IPS-18a (cell line): ENCODE results near the gene PDLIM4.

Experiments
- H3K27ac ChIP-seq: one replicate; pipeline ENCODE4 v1.5.1; 2013; ENCODE audit warnings: low read length
- H3K27me3 ChIP-seq: one replicate; pipeline ENCODE4 v1.6.1; 2013; ENCODE audit warnings: mild to moderate bottlenecking, low read length; ENCODE audit not compliant: control insufficient read depth, insufficient read depth
- H3K36me3 ChIP-seq: one replicate; pipeline ENCODE4 v1.6.1; 2013; ENCODE audit warnings: low read depth, low read length; ENCODE audit not compliant: control insufficient read depth
- H3K4me1 ChIP-seq: one replicate; pipeline ENCODE4 v1.6.1; 2013; ENCODE audit warnings: low read depth, low read length; ENCODE audit not compliant: control insufficient read depth
- H3K4me3 ChIP-seq: one replicate; pipeline ENCODE4 v1.5.1; 2013; ENCODE audit warnings: low read length
- H3K9ac ChIP-seq: one replicate; pipeline ENCODE4 v1.6.1; 2013; ENCODE audit warnings: mild to moderate bottlenecking, low read length, moderate library complexity
- H3K9me3 ChIP-seq: one replicate; pipeline ENCODE4 v1.6.1; 2013; ENCODE audit warnings: low read depth, low read length; ENCODE audit not compliant: control insufficient read depth

The PDLIM4 gene

DNA sequence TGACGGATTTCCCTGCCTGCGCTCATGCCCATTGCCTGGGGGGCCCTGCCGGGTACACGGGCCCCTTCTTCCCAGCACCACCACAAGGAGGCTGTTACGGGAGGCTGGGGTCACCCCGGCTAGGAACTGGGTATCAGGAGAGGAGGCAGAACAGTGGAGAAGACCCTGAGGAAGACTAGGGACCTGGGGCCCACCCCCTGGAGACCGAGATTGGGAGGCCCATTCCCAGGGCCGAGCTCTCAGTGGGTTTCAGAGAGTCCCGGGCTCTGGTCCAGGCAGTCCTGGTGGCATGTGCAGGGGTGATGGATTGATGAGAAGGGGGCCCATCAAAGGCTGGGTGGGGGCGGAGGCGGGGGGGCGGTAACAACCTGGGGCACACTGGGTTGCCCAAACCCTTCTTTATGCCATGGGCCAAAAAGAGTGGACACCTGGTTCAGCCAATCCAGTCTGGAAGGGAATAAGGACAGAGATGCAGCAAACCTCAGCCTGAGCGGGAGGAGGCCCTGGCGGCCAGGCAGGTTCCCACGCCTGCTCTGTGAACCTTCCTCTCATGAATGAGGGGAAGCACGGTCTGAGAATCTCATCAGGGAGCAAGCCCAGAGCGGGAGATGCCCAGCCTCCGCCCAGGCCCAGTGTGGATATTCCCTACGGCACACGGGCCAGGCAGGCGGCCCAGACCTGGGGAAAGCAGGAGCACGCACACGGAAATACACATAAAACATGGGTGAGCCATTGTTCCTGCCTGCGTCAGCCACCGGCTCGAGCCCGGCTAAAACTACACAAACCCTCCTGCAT lies 29.1 kb upstream of the PDLIM4 start:
- H3K27me3 ChIP-seq: peaks cover 33% of the 10 kb centered on the region
- peak overlapping the region; percentile 52 for H3K4me3 ChIP-seq
- H3K4me1 ChIP-seq: no peaks in the 10 kb centered on the region
- no peak overlapping the region for H3K9ac ChIP-seq
- no peaks in the 10 kb centered on the region for H3K9me3 ChIP-seq
- no peak overlapping the region for H3K27ac ChIP-seq
- no peaks in the 10 kb centered on the region for H3K36me3 ChIP-seq

DNA sequence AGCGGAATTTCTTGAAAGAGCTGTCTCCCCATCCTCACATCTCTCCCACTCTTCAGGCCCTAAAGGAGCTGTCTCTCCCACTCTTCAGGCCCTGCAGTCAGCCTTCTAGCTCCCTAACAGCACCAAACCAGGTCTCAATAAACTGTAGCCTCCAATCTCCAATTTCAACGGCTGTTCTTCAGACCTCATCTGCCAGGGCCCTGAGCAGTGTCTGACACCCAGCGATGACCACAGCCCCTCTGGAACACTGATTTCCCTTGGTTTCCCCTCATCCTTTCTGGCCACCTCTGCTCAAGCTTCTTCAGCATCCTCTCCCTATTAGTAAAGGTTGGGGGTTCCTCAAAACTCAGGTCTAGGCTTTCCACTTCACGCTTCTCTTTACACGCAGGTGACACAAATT lies 28.3 kb upstream of the PDLIM4 start:
- Histone ChIP-seq H3K36me3 (no peaks in the 10 kb centered on the region), H3K27me3 (peaks cover 33% of the 10 kb centered on the region), H3K27ac (no peak overlapping the region), H3K9ac (no peak overlapping the region), H3K9me3 (no peaks in the 10 kb centered on the region), H3K4me1 (no peaks in the 10 kb centered on the region), H3K4me3 (no peak overlapping the region)

DNA sequence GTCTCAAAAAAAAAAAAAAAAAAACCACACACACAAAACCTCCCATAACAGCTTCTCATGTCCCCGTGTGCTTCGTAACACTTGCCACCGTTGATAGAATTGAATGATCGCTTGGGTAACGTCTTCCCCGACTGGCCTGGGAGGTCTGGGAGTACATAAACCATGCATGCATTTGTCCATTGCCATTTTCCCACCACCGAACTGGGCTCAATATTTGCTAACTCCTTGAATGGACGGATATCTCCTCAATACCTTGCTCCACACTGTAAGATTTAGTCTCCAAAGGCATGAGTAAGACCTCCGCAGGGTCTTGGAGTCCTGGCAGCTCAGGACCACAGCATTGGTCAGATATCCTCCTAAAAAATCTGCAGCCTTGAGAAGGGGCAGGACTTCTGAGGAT lies 26.6 kb upstream of the PDLIM4 start:
- Histone ChIP-seq H3K36me3 (no peaks in the 10 kb centered on the region), H3K9me3 (no peaks in the 10 kb centered on the region), H3K4me3 (no peak overlapping the region), H3K27me3 (peaks cover 32% of the 10 kb centered on the region), H3K27ac (no peak overlapping the region), H3K4me1 (no peaks in the 10 kb centered on the region), H3K9ac (no peak overlapping the region)

DNA sequence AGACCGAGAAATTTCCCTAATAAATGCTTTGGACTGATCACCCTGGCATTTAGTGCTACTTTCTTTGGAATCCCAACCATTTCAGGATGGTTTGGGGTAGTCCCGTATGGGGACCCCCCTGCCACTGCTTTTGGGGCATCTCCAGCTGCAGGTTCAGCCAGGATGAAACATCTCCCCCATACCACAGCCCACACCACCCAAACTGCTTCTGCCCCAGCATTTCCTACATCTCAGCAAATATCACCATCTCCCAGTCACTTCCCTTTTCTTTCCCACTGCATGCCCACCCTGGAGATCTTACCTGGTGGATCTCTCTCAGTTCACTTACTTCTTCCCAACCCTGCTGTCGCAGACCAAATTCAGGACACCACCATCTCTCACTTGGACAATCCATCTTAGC lies 25.0 kb upstream of the PDLIM4 start:
- no peak overlapping the region for H3K4me3 ChIP-seq
- H3K9me3 ChIP-seq: no peaks in the 10 kb centered on the region
- peaks cover 16% of the 10 kb centered on the region for H3K27me3 ChIP-seq
- H3K4me1 ChIP-seq: no peaks in the 10 kb centered on the region
- no peak overlapping the region for H3K9ac ChIP-seq
- H3K36me3 ChIP-seq: no peaks in the 10 kb centered on the region
- H3K27ac ChIP-seq: no peak overlapping the region

DNA sequence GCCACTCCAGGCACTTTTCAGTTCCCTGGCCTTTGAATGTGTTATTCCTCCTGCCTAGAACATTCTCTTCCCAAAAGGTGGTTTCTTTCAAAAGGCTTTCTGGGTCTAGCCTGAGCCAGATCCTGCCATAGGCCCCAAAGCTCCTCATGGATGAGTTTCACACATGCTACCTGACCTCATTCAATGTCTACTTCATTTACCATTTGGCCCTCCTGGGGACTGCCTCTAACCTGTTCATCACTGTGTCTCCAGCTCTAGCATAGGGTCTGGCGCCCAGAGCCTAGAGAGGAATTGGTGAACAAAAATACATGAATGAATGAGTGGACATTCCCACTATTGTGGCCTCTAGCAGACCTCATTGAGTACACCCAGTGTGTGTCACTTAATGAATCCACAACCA lies 24.4 kb upstream of the PDLIM4 start:
- Histone ChIP-seq H3K36me3 (no peaks in the 10 kb centered on the region), H3K27ac (no peak overlapping the region), H3K27me3 (peaks cover 16% of the 10 kb centered on the region), H3K4me3 (no peak overlapping the region), H3K9me3 (no peaks in the 10 kb centered on the region), H3K4me1 (no peaks in the 10 kb centered on the region), H3K9ac (no peak overlapping the region)

DNA sequence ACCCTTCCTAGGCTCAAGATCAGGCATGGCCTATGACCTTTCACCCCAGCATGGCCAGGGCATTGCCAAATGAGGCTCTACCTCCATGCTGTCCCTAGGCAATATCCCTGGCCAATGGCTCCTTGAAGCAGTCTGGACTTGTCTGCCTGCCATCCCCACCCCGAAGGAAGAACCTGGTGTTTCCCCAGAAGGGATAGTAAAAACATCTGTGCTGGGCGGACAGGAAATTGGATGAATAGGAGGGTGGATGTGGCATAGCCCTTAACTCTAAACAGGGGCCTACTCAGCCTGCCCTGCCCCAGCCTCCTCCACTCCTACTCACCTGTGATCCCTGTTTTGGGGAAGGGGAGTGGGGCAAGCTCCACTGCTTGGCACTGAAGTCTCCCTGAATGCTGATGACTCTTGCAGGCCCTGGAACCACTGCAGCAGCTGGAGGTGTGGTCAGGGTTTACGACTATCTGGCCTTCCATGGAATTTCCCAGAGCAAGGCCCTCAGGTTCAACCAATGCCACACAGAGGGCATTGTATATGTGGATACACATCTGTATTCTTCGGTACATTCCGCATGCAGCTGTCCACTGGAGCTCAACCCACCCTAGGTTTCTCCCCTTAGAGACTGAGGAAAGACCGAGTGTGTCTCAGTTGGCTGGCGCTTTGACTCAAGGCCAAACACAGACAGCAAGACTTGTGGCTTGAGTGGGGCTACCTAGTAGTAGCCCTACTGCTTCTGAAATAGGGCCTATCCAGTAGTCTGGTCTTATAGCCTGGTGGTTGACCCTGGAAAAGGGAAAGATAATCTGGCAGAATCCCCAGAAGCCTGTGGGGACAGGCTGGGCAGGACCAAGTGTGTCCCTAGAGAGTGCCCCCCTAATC lies 23.4 kb upstream of the PDLIM4 start:
- no peak overlapping the region for H3K27ac ChIP-seq
- no peak overlapping the region for H3K4me3 ChIP-seq
- H3K36me3 ChIP-seq: no peaks in the 10 kb centered on the region
- no peak overlapping the region for H3K9ac ChIP-seq
- no peaks in the 10 kb centered on the region for H3K9me3 ChIP-seq
- no peaks in the 10 kb centered on the region for H3K4me1 ChIP-seq
- peaks cover 7% of the 10 kb centered on the region for H3K27me3 ChIP-seq

DNA sequence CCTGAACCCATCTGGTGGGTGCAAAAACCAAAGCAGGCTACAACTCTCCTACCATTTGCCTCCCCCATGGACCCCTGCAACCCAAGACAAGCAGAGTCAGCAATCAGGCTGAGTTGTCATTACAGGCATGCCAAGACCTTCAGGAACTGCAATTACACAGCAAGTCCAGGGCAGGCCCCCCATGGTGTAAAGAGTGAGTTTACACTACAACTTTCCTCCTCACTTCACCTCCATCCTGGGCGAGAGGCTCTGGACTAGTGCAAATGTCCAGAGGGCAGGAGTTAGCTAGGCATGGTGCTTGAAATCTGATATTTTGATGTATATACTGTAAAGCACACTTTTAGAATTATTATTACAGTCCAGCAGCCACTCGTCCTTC lies 22.8 kb upstream of the PDLIM4 start:
- Histone ChIP-seq H3K27me3 (peaks cover under 1% of the 10 kb centered on the region), H3K9me3 (no peaks in the 10 kb centered on the region), H3K27ac (no peak overlapping the region), H3K4me1 (no peaks in the 10 kb centered on the region), H3K36me3 (no peaks in the 10 kb centered on the region), H3K9ac (no peak overlapping the region), H3K4me3 (no peak overlapping the region)

DNA sequence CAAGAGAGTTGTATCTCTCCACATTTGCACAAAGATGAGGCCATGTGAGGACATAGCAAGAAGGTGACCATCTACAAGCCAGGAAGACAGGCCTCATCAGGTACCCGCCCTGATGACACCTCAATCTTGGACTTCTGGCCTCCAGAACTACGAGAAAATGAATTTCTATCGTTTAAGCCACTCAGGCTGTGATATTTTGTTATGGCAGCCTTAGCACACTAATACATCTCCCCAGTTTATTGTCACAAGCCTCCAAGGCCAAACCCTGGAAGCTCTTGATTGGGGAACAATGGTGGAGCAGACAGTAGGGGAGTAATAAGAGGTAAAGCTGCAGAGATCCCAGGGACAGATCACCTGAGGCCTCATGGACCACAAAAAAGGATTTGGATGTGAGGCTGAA lies 22.2 kb upstream of the PDLIM4 start:
- Histone ChIP-seq H3K36me3 (no peaks in the 10 kb centered on the region), H3K27ac (no peak overlapping the region), H3K9me3 (no peaks in the 10 kb centered on the region), H3K9ac (no peak overlapping the region), H3K4me3 (no peak overlapping the region), H3K4me1 (no peaks in the 10 kb centered on the region), H3K27me3 (no peaks in the 10 kb centered on the region)

DNA sequence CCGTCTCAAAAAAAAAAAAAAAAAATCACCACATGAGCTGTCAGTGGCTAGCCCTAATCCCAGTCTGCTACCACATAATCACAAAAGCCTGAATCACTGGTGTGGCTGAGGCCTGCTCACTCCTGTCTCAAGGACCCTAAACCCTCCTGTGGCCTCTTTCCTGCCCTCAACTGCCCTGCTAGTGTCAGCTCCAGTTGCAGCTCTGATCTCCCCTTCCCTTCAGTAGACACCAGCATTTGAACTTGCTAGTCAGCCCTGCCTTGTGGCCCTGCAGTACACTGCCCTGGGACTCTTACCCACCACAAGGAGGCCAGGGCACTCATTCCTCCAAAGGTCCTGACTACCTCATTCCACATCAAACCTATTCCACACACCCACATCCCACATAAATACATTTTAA lies 20.4 kb upstream of the PDLIM4 start:
- no peaks in the 10 kb centered on the region for H3K27me3 ChIP-seq
- no peaks in the 10 kb centered on the region for H3K4me1 ChIP-seq
- no peak overlapping the region for H3K4me3 ChIP-seq
- no peak overlapping the region for H3K27ac ChIP-seq
- no peak overlapping the region for H3K9ac ChIP-seq
- H3K36me3 ChIP-seq: no peaks in the 10 kb centered on the region
- H3K9me3 ChIP-seq: no peaks in the 10 kb centered on the region

DNA sequence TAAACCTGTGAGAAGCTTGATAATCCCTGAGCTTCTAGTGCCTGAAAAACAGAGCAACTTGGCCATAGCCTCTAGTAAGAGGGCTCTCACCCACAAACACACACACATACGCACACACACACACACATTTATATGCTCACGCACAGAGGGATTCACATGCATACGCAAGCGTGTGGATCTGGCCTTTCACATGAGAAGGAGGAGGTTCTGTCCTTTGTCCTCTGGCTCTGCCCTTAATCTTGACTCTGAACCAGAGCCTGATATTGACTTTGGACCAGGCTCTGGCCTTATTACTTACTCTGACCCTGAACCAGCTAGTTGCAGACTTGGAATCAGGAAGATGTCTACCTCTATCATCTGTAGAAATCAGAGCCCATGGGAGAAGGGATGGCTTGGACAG lies 19.8 kb upstream of the PDLIM4 start:
- Histone ChIP-seq H3K4me3 (no peak overlapping the region), H3K4me1 (no peaks in the 10 kb centered on the region), H3K9ac (no peak overlapping the region), H3K36me3 (no peaks in the 10 kb centered on the region), H3K27me3 (no peaks in the 10 kb centered on the region), H3K9me3 (no peaks in the 10 kb centered on the region), H3K27ac (no peak overlapping the region)

DNA sequence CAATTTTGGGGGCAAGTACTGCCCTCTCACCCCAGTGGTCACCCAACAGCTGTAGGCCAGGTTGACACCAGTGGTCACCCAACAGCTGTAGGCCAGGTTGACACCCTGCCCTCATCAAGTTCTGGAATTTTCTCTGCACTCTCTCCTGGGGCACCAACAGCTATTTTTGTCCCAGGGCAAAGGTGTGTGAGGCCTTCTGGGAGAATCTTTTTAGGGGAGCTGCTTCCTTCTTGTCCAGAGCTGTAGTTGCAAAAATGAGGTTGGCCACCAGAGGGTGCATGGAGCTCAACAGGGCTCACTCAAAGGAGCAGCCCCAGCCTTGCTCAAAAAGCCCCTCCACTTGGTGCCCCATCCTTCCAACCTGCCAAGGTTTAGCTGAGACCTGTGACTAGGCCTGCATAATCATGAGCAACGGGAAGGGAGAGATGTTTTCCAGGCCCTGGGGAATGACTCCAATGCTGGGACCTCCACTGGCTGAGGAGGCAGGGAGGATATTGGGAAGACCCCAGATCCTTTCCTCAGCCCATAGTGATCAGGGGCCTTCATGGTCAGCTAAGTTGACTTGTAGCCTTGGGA lies 19.2 kb upstream of the PDLIM4 start:
- Histone ChIP-seq H3K9ac (no peak overlapping the region), H3K36me3 (no peaks in the 10 kb centered on the region), H3K27me3 (no peaks in the 10 kb centered on the region), H3K27ac (no peak overlapping the region), H3K9me3 (no peaks in the 10 kb centered on the region), H3K4me3 (no peak overlapping the region), H3K4me1 (no peaks in the 10 kb centered on the region)
